Neural progenitor cell (in vitro differentiated cells): ENCODE measurements around the gene SCN8A.

Experiments
- EZH2 ChIP-seq: fragments of 200-600 bp; sonication (generic); IDR thresholded peaks from 2 replicates; pipeline ENCODE4 v1.6.1; 2017; ENCODE audit warnings: antibody characterized with exemption, mild to moderate bottlenecking, moderate library complexity
- EZH2phosphoT487 ChIP-seq: fragments of 200-600 bp; sonication (generic); IDR thresholded peaks from 2 replicates; pipeline ENCODE4 v1.6.1; 2017; ENCODE audit warnings: antibody characterized with exemption
- TF ChIP-seq, protein P1 (sequence below): fragments of 200-600 bp; sonication (generic); IDR thresholded peaks from 2 replicates; pipeline ENCODE4 v1.5.1; 2017; ENCODE audit warnings: antibody characterized with exemption, mild to moderate bottlenecking

DNA sequence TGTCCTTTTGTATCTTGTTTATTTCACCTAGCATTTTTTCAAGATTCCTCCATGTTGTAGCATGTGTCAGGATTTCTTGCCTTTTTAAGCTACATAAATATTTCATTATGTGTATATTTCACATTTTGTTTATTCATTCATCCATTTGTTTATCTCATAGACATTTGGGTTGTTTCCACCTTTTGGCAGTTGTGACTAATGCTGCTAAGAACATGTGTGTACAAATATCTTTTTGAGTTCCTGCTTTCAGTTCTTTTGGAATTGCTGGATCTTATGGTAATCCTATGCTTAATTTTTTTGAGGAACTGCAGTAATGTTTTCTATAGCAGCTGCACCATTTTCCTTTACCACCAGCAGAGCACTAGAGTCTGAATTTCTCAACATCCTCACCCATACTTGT, 62.4 kb downstream of the SCN8A start:
- TF ChIP-seq EZH2phosphoT487 (no peak), EZH2 (no peak)
- TF ChIP-seq, protein P1, sequence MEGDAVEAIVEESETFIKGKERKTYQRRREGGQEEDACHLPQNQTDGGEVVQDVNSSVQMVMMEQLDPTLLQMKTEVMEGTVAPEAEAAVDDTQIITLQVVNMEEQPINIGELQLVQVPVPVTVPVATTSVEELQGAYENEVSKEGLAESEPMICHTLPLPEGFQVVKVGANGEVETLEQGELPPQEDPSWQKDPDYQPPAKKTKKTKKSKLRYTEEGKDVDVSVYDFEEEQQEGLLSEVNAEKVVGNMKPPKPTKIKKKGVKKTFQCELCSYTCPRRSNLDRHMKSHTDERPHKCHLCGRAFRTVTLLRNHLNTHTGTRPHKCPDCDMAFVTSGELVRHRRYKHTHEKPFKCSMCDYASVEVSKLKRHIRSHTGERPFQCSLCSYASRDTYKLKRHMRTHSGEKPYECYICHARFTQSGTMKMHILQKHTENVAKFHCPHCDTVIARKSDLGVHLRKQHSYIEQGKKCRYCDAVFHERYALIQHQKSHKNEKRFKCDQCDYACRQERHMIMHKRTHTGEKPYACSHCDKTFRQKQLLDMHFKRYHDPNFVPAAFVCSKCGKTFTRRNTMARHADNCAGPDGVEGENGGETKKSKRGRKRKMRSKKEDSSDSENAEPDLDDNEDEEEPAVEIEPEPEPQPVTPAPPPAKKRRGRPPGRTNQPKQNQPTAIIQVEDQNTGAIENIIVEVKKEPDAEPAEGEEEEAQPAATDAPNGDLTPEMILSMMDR: no peak
